SHP77 treated with DMSO at 0.1 percent for 48 hours (cell line): ENCODE results near the gene GINS2.

ENCODE experiments used
- DNase-seq: peaks from one replicate; lab custom pipeline; 2025; lab: John Stamatoyannopoulos, UW

Gene GINS2

DNA sequence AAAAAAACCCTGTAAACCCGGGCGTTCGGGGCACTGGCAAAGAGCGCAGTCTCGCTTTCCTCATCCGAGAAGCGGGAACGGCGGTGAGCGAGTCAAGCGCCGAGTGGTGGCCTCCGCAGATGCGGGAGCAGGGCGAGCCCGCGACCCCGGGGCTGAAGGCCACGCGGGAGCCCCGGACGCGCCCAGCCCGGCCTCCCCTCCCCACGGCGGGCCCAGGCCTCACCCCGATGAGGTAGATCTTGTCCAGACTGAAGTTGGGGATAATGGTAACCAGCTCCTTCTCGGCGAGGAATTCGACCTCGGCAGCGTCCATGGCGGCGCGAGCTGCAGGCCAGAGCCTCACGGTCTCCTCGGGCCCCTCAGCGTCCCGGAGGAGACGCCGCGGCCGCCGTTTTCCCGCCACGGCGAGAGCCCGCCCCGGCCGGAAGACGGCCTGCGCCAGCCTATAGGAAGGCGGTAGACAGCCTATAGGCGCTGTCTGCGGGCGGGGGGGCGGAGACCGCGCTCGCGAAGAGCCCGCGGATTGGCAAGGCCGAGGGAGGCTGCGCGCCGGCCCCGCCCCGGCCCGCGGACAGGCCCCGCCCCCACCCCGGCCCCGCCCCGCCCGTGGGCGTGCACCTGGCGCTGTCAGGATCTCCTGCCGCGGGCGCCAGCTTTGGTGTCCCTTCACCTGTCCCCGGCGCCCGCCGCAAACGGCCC lies at the start of gene GINS2:
Gene GINS2, minus strand, starts transcription at position 369 of the 699 bp plus-strand sequence. Its CDS starts 56 bp downstream, at position 313.
- peak; percentile 90 for DNase-seq

DNA sequence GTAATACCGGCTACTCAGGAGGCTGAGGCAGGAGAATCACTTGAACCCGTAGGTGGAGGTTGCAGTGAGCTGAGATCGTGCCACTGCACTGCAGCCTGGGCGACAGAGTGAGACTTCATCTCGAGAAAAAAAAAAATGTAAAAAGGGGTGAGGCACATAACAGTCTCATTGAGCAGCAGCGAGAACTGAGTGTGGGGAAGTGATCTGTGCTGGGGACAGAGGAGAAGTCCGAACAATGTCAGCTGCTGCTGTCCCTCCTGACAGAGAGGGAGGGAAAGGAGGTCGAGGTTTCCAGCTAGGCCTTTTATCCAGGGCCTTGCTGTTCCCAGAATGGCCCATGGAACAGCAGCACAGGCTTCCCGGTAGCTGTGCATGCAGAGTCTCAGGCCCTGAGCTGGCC lies 48.2 kb upstream of the GINS2 start:
- DNase-seq, result no peak

DNA sequence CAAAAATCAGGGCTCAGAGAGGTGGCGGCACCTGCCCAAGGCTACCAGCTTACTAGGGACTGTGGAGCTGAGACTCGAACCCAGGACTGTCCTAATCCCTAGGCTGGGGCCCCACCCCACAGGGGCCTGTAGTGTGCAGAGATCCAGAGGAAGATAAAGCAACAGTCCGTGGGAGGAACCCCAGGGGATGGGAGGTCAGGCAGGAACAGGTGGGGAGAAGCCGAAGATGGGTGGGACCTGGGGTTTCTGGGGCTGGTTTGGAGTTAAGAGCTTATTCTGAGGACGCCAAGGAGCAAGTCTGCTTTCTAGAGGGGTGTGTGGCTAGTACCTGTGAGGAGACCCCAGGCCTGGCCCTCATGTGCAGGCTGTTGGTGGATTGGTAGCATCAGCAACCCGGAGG lies 47.2 kb upstream of the GINS2 start:
- DNase-seq, result no peak

DNA sequence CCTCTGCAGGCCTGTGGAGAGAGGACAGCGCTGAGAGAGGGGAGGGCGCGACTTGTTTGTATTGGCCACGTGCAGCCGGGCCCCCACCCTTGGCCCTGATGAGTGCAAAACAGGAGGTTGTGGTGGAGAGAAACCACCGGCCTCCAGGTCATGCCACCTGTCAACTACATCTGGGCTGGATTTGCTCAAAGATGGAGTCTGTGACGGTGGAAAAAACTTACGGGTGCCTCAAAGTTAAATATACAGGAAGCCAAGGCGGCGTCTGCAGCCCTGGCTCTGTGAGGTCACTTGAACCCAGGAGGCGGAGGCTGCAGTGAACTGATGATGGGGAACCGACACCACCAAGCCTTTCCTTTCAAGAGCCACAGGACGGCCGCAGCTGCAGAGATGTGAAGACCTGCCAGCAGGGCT lies 46.5 kb upstream of the GINS2 start:
- DNase-seq, result no peak

DNA sequence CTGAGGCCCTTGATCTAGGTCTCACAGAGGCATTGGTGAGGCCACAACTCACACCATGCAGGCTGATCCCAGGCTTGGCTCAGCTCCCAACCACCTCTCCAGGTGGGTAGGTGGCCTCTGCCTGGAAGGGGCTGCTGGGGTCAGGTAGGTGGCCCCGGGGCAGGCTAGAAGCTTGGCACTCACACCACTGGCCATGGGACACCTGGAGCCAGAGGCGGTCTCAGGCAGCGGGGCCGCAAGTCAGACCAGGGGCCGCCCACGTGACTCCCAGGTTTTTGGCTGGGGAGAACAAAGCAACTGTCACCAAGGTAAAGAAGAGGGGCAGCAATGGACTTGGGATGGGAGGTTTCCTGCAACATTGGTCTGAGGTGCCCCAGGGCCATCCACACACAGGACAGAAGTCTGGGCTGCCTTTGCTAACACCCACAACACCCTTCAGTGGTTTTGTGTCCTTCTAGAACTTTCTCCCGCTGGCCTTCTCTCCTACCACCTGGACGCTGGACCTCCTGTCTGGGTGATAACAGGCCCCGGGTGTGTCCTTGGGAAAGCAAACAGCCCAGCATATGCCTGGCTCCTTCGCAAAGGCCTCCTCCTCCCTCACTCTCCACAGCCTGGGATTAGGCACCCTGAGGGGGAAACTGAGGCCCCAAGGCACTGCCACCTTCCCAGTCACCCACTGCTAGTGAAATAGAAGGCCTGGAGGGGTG lies 45.7 kb upstream of the GINS2 start:
- DNase-seq, result no peak

DNA sequence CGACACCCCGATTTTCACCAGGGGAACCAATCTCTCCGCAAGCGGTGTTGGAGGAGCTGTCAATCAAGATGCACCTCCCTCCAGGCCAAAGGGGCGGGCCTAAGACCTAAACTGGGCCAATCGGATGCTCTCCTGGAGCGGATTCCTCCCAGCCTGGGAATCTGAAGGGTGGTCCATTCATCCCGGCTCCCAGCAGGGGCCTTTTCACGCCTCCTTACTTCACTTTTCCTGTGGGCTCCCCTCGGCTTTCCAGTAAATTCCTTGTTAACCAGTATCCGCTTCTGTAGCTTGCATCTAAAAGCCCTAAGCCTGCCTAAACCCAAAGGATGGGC lies 45.1 kb upstream of the GINS2 start:
- DNase-seq, result no peak

DNA sequence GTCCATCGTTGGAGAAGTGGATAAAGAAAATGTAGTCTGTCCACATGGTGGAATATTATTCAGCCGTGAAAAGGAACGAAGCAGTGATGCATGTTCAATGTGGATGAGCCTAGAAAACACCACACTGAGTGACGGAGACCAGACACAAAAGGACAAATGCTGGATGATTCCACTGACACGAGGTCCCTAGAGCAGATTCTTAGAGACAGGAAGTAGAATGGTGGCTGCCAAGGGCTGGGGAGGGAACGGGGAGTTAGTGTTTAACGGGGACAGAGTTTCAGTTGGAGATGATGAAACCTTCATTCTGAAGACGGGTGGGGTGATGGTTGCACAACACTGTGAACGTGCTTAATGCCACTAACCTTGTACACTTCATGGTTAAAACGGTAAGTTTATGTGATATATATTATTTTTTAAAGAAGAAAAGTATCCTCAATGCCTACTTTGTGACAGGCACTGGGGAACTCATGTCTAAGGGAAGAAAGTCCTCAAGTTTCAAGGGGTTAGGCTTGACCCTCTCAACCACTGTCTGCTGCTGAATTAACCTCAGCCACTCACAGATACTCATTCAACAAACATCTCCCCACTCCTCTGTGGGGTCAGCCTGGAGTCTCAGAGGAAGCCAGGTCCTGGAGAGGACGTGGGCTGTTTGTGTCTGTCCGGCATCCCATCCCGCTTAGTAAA lies 44.5 kb upstream of the GINS2 start:
- no peak for DNase-seq

DNA sequence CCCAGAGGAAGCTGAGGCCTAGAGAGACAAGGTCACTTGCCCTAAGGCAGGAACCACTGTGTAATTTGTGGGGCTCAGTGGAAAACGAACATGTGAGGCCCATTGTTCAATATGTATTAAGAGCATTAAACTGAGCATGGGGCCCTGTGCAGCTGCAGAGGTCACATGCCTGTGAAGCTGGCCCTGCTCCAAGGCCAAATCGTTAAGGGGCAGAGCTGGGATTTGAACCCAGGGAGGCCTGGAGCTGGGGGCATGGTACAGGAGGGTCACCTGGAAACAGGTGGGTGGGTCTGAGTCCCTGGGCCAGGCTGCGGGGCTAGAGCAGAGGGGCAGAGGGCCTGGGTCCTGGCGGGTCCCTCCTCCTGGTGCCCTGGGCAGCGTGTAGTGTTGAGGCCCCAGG lies 42.4 kb upstream of the GINS2 start:
- no peak for DNase-seq

DNA sequence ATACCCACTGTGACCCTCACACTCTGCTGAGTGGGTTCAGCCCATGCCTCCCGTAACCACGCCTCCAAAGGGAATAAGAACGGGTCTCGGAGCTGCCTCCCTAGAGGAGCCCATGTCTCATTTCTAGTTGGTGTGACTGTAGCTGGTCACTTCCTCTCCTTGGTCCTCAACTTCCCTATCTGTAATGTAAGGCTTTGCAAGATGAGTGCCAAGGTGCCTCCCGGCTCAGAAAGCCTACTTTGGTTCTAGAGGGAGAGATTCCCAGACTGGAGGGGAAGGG lies 41.4 kb upstream of the GINS2 start:
- DNase-seq, result no peak

DNA sequence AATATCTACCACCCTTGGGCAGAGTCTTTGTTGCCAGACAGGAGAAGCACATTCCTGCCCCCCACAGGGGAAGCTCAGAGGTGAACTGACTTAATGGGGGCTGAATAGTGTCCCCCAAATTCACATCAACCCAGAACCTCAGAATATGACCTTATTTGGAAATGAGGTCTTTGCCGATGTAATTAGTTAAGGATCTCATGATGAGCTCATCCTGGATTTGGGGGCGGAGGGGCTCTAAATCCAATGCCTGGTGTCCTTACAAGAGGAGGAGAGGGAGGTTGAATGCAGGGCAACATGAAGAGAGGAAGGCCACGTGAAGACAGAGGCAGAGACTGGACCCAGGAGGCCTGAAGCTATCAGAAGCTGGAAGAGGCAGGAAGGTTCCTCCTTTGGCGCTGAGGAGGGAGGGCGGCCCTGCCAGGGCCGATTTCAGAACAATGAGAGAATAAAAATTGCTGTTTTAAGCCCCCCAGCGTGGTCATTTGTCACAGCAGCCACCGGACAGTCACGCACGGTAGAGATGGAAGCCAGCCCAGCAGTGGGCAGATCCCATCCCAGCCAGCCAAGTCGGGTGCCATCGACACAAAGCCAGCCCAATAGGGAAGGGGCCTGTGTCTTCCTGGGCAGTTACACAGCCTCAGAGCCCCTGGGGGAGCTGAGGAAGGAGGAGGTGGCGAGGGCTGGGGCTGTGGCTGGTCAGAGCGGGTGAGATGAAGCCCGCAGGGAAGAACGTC lies 40.9 kb upstream of the GINS2 start:
- no peak for DNase-seq

DNA sequence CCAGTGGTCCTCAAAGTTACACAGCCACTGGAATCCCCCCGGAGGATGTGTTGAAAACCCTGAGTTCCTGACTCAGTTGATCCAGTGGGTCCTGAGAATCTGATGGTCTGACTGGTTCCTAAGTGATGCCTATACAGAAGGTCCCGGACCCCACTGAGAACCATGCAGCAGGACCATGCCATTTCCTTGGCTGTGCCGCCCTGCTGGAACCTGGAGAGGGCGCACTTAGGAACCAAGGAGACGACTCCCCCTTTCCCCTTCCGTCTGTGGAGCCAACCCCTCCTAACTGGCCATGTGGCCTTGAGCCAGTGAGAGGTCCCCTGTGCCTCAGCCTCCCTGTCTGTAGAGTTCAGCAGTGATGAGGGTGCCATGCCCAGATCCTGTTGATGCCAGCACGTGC lies 40.1 kb upstream of the GINS2 start:
- no peak for DNase-seq

DNA sequence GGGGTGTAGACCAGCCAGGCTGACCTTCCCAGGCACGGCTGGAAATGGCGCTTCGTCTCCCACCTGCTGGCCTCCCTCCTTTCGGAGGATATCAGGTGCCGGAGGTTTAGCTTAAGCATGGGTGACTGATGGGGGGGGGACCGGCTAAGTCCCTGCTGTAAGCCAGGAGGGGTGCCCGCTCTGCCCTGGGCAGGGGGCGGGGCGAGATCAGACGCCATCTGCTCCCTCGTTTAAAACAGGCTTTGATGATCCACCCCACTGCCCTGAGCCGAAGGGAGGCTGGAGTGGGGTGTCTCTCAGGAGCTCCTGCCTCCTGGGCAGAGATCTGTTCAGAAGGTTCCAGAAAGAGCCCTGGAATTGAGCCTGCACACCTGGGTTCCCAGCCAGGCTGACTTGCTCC lies 36.2 kb upstream of the GINS2 start:
- DNase-seq, result no peak

DNA sequence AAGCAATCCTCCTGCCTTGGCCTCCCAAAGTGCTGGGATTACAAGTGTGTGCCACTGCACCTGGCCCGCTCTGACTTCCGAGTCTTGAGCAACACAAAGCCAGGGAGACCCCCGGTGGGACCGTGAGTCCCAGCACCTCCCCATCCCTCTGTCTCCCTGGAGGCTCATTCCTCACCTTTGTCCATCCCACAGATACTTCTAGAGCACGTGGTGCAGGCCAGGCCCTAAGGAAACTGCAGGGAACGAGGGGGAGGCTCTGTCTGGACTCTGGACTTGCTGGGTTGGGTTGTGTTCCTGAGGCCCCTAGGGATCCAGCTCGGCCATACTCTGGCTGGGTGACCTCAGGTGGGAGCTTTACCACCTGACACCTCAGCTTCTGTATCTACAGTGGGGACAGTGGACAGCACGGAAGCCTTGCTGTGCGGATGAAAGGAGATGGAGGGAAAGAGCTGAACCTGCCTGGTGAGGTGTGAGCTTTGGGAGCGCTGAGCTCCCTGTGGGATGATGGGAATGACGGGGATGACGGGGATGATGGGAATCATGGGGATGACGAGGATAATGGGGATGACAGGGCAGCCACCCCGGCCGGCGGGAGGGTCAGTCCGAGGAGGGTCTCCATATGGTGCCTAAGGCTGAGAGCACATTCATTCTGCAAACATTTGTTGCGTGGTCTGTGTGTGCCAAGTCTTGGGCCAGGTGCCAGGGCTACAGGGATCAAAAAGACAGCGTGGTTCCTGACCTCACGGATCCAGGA lies 35.5 kb upstream of the GINS2 start:
- no peak for DNase-seq

DNA sequence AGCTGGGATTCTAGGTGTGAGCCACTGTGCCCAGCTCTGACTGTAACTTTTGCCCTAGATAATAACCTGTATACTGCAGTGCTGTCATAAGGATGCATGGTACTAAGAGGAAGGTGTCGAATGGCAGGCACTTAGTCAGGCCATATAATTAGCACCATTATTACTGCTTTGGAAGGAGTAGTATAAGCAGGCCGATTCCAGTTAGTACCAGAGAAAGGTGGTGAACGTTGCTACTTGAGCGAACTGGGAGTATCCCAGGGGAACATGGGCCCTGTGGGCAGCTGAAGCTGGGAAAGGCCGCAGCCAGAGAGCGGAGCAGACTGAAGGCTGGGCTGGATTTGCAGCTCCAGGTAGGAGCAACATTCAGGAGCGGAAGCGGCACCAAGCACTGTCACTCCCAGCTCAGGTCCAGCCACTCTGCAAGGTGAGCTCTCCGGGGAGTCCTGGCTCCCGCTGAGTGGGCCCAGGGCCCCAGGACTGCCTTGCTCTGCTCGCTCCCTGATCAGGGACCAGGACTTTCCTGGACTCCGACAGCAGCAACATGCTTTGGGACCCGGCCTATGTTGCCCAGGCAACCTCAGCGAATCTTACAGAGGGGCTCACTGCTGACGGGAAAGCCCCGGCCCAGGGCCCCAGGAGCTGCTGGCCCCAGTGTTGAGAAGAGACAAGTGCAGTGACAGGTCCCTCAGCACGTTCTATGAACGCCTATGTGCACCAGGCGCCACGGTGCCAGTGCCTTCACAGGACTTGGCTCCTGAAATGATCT lies 33.6 kb upstream of the GINS2 start:
- DNase-seq, result no peak

DNA sequence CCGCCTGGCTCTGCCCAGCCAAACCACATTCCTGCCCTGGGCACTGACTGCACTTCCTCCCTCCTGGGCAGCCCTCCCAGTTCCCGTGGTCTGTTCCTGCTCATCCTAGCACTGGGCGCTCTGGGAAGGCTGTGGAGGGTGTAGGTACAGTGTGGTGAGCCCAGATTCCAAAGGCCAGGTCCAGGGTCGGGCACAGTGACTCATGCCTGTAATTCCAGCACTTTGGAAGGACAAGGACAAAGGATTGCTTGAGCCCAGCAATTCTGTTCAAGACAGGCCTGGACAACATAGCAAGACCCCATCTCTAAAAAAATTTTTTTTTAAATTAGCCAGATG lies 31.5 kb upstream of the GINS2 start:
- DNase-seq, result no peak

DNA sequence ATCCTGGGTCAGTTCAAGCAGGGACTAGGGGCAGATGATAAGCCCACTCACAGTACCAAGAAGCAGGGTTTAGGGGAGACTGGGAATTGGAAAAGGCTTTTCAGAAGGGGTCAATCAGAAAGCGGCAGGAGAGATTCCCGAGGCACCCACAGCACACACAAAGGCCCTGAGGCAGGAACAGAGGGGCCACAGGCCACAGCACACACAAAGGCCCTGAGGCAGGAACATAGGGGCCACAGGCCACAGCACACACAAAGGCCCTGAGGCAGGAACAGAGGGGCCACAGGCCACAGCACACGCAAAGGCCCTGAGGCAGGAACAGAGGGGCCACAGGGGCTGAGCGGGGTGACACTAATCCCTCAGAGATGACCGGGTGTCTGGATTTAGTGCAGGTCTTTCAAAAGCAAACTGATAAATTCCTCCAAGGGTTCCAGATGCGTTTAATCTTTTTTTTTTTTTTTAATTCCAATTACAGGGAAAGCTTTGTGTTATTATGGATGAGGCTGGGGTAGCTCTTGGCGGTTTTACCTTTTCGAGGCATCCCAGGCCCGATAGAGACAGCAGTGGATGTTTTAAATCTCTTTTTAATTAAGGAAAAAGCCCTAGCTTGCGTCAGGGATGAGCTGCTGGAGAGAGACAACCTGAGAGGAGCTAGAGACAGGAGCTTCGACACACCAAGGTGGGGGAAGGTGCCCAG lies 31.0 kb upstream of the GINS2 start:
- DNase-seq, result no peak

DNA sequence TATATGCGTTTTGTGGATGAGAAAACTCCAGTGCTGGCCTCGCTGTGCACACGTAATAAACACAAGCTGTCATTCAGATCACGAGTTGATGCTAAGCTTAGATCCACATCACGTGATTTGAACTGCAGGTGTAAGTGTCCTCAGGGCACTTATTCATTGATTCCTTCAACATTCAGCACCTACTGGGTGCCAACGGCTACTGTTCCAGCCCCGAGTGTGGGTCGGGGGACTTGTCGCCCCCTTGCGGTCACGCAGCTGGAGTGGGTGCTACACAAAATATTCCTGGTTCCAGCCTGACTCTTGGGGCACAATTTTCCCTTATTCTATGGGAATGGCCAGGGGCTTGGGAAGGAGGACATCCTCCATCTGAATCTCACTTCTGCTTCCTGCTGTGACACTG lies 29.9 kb upstream of the GINS2 start:
- peak; percentile 37 for DNase-seq

DNA sequence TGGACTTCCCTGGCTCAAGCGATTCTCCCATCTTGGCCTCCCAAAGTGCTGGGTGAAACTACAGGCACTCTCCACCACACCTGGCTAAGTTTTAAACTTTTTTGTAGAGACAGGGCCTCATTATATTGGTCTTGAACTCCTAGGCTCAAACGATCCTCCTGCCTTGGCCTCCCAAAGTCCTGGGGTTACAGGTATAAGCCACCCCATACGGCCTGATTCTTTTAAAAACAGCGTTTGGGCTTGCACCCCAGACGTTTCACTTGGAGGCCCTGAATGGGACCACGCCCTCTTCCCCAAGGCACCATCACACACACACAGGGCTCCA lies 29.4 kb upstream of the GINS2 start:
- no peak for DNase-seq

DNA sequence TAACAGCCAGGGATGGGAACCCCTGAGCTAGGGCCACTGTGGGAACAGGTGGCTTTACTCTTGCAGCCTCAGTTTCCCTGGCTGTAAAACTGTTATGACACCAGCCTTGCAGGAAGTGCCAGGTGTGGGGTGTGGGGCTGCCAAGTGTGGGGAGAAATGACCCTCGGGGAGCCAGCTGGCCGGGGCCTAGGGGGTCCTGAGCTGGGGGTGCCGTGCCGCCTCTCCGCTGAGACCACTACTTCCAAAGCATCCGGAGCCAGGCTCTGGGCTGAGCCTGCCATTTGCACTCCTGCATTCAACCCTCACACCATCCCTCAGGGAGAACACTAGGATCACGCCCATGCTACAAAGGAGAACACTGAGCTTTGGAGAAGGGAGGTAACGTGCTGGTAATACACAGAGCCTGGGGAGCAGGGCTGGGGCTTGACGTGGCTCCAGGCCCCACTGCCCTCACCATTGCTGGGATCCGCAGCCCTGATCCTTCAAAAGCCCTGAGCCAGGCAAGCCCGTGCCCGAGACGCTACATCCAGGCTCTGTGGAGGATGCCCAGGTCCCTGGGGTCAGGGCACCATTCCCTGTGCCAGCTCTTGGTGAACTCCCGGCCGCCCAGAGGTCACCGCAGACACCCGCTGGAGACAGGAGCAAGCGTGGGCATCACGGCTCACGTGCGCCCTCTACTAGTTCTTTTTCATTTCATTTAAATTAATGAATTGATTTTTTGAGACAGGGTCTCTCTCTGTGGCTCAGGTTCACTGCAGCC lies 28.8 kb upstream of the GINS2 start:
- peak; percentile 71 for DNase-seq

DNA sequence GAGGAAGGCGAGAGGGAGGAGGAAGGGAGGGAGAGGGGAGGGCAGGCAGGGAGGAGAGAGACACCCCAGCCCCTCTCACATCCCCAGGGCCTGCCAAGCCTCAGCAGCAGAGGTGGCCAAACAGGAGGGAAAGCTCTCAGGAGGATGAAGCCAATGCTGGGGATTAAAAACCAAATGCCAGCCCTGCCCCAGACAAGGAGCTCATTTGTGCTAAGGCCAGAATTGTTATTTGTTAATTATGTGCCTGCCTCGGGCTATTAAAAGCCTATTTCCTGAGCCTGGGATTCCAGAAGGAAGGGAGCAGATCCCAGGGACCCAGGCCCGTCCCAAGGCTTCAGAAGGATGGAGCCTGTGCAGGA lies 27.9 kb upstream of the GINS2 start:
- no peak for DNase-seq
